ENCODE results near the gene TNNT1. TPM values are rescaled to one million over a fixed set of nuclear protein-coding genes. Genes with fewer than 3 reads are reported as not detected.

Gene TNNT1
- total RNA-seq, 1 experiment from 2014 or later = 53.1 TPM

- in situ Hi-C loops (cut with HindIII; ENCODE audit: low pct_unique_long_range_greater_than_20kb, low sequenced_read_pairs) = no loop called here
These were observed 4.8 kb upstream of the TNNT1 start for GRCh38 chr19:55153652-55154264.

GRCh38 chr19:55152017-55152416 lies 3.0 kb upstream of the TNNT1 start:
- in situ Hi-C loops (cut with HindIII; ENCODE audit: low pct_unique_long_range_greater_than_20kb, low sequenced_read_pairs) = no loop called here
- no peak for DNase-seq (ENCODE audit: low read depth, low spot score)

More at GRCh38 chr19:55153652-55154264, 4.8 kb upstream of the TNNT1 start:
- no peak for DNase-seq (ENCODE audit: low read depth, low spot score)

GRCh38 chr19:55147545-55148251 lies 1.3 kb downstream of the TNNT1 start:
- in situ Hi-C loops (cut with HindIII; ENCODE audit: low pct_unique_long_range_greater_than_20kb, low sequenced_read_pairs) = no loop called here
- no peak for DNase-seq (ENCODE audit: low read depth, low spot score)

GRCh38 chr19:55146705-55147273 lies 2.2 kb downstream of the TNNT1 start:
- in situ Hi-C loops (cut with HindIII; ENCODE audit: low pct_unique_long_range_greater_than_20kb, low sequenced_read_pairs) = no loop called here
- DNase-seq (ENCODE audit: low read depth, low spot score) = peak; percentile 68

- in situ Hi-C loops (cut with HindIII; ENCODE audit: low pct_unique_long_range_greater_than_20kb, low sequenced_read_pairs) = no loop called here
- peak; percentile 70 for DNase-seq (ENCODE audit: low read depth, low spot score)
These were observed 2.8 kb downstream of the TNNT1 start for GRCh38 chr19:55146078-55146704.

GRCh38 chr19:55145232-55145631 lies 3.8 kb downstream of the TNNT1 start:
- no peak for DNase-seq (ENCODE audit: low read depth, low spot score)
- in situ Hi-C loops (cut with HindIII; ENCODE audit: low pct_unique_long_range_greater_than_20kb, low sequenced_read_pairs) = no loop called here

GRCh38 chr19:55141696-55142095 lies 7.3 kb downstream of the TNNT1 start:
- in situ Hi-C loops (cut with HindIII; ENCODE audit: low pct_unique_long_range_greater_than_20kb, low sequenced_read_pairs) = no loop called here
- DNase-seq (ENCODE audit: low read depth, low spot score) = no peak

GRCh38 chr19:55137915-55138314 lies 11.1 kb downstream of the TNNT1 start:
- in situ Hi-C loops (cut with HindIII; ENCODE audit: low pct_unique_long_range_greater_than_20kb, low sequenced_read_pairs) = no loop called here

GRCh38 chr19:55136399-55137102 lies 12.5 kb downstream of the TNNT1 start:
- DNase-seq (ENCODE audit: low read depth, low spot score) = no peak
- in situ Hi-C loops (cut with HindIII; ENCODE audit: low pct_unique_long_range_greater_than_20kb, low sequenced_read_pairs) = no loop called here

More at GRCh38 chr19:55137915-55138314, 11.1 kb downstream of the TNNT1 start:
- DNase-seq (ENCODE audit: low read depth, low spot score) = no peak

- in situ Hi-C loops (cut with HindIII; ENCODE audit: low pct_unique_long_range_greater_than_20kb, low sequenced_read_pairs) = no loop called here
- DNase-seq (ENCODE audit: low read depth, low spot score) = no peak
These were observed 14.3 kb downstream of the TNNT1 start for GRCh38 chr19:55134736-55135135.

GRCh38 chr19:55133639-55134444 lies 15.2 kb downstream of the TNNT1 start:
- in situ Hi-C loops (cut with HindIII; ENCODE audit: low pct_unique_long_range_greater_than_20kb, low sequenced_read_pairs) = no loop called here

GRCh38 chr19:55132453-55133129 lies 16.4 kb downstream of the TNNT1 start:
- DNase-seq (ENCODE audit: low read depth, low spot score) = no peak
- in situ Hi-C loops (cut with HindIII; ENCODE audit: low pct_unique_long_range_greater_than_20kb, low sequenced_read_pairs) = no loop called here

More at GRCh38 chr19:55133639-55134444, 15.2 kb downstream of the TNNT1 start:
- DNase-seq (ENCODE audit: low read depth, low spot score) = no peak

GRCh38 chr19:55131421-55131820 lies 17.6 kb downstream of the TNNT1 start:
- DNase-seq (ENCODE audit: low read depth, low spot score) = no peak
- in situ Hi-C loops (cut with HindIII; ENCODE audit: low pct_unique_long_range_greater_than_20kb, low sequenced_read_pairs) = no loop called here

GRCh38 chr19:55119053-55119452 lies 30.0 kb downstream of the TNNT1 start:
- in situ Hi-C loops (cut with HindIII; ENCODE audit: low pct_unique_long_range_greater_than_20kb, low sequenced_read_pairs) = no loop called here
- DNase-seq (ENCODE audit: low read depth, low spot score) = no peak

GRCh38 chr19:55118401-55118991 lies 30.5 kb downstream of the TNNT1 start:
- DNase-seq (ENCODE audit: low read depth, low spot score) = no peak
- in situ Hi-C loops (cut with HindIII; ENCODE audit: low pct_unique_long_range_greater_than_20kb, low sequenced_read_pairs) = no loop called here

GRCh38 chr19:55117663-55118391 lies 31.2 kb downstream of the TNNT1 start:
- in situ Hi-C loops (cut with HindIII; ENCODE audit: low pct_unique_long_range_greater_than_20kb, low sequenced_read_pairs) = no loop called here
- DNase-seq (ENCODE audit: low read depth, low spot score) = peak; percentile 98
